SK-N-SH (cell line): ENCODE measurements around the gene AFAP1. TPM values are rescaled to one million over a fixed set of nuclear protein-coding genes. Genes with fewer than 3 reads are reported as not detected.
A peak's percentile ranks its signal among the peaks of the same experiment; 100 is the strongest.

ENCODE experiments used
- CTCF ChIA-PET: fragments of 300-600, 350-600 bp; formaldehyde crosslinking; extraction: SDS; loops from one replicate; lab custom pipeline; 2021; lab: Yijun Ruan, JAX
- POLR2A ChIA-PET: fragments of 350-600 bp; sonication (Branson Sonifier 250); formaldehyde crosslinking; extraction: SDS; loops from one replicate; lab custom pipeline; 2020; ENCODE audit warnings: antibody characterized with exemption, inconsistent platforms; lab: Yijun Ruan, JAX
- DNase-seq: peaks from one replicate; pipeline ENCODE4 v3.0.0; 2012
- H2AFZ ChIP-seq: fragments of 200-600 bp; sonication (generic); 2 replicates; pipeline ENCODE4 v1.8.1; 2016; ENCODE audit warnings: antibody characterized with exemption, mild to moderate bottlenecking, low read depth
- H3F3A ChIP-seq: fragments of 200-600 bp; sonication (generic); replicated peaks from 2 replicates; pipeline ENCODE3; 2016; ENCODE audit warnings: antibody characterized with exemption, mild to moderate bottlenecking; ENCODE audit not compliant: insufficient read depth
- H3K27ac ChIP-seq, 2 experiments: fragments of 200-500 bp in 1 of 2; fragments of 200-600 bp in 1 of 2; sonication (Bioruptor generic) in 1 of 2; sonication (generic), shearing (Covaris generic) in 1 of 2; 2 replicates each; pipeline versions ENCODE4 v1.5.1 to v1.6.1; 2014 to 2016; ENCODE audit warnings: low read depth in 2 of 2, inconsistent platforms in 1 of 2, low read length in 1 of 2, mild to moderate bottlenecking in 1 of 2, mixed read lengths in 1 of 2
- H3K27me3 ChIP-seq: fragments of 200-600 bp; sonication (generic), shearing (Covaris generic); 2 replicates; pipeline ENCODE4 v1.6.1; 2016; ENCODE audit warnings: mixed run types; ENCODE audit not compliant: insufficient read depth
- H3K36me3 ChIP-seq, 2 experiments: fragments of 200-500 bp in 1 of 2; fragments of 200-600 bp in 1 of 2; sonication (Bioruptor generic) in 1 of 2; sonication (generic) in 1 of 2; replicated peaks in 1 of 2; 2 replicates each; pipeline versions ENCODE3 to v1.5.1; 2014 to 2016; ENCODE audit warnings: low read length in 1 of 2, mild to moderate bottlenecking in 1 of 2; ENCODE audit not compliant: insufficient read depth in 2 of 2, control insufficient read depth in 1 of 2
- H3K4me1 ChIP-seq, 2 experiments: fragments of 200-500 bp in 1 of 2; fragments of 200-600 bp in 1 of 2; sonication (Bioruptor generic) in 1 of 2; sonication (generic), shearing (Covaris generic) in 1 of 2; 2 replicates each; pipeline versions ENCODE4 v1.5.1 to v1.6.1; 2014 to 2016; ENCODE audit warnings: low read depth in 1 of 2, low read length in 1 of 2, mixed run types in 1 of 2; ENCODE audit not compliant: insufficient read depth in 2 of 2, control insufficient read depth in 1 of 2
- H3K4me2 ChIP-seq: fragments of 200-600 bp; sonication (generic), shearing (Covaris generic); 2 replicates; pipeline ENCODE4 v1.6.1; 2017; ENCODE audit warnings: mixed run types
- H3K4me3 ChIP-seq, 2 experiments: fragments of 200-500 bp in 1 of 2; fragments of 200-600 bp in 1 of 2; sonication (Bioruptor generic) in 1 of 2; sonication (generic), shearing (Covaris generic) in 1 of 2; 2 replicates each; pipeline versions ENCODE4 v1.5.1 to v1.8.1; 2014 to 2016; ENCODE audit warnings: low read depth in 2 of 2, inconsistent platforms in 1 of 2, low read length in 1 of 2, mild to moderate bottlenecking in 1 of 2, mixed read lengths in 1 of 2, moderate library complexity in 1 of 2
- H3K79me2 ChIP-seq: fragments of 200-600 bp; sonication (generic); 2 replicates; pipeline ENCODE4 v1.8.1; 2017; ENCODE audit warnings: mild to moderate bottlenecking; ENCODE audit not compliant: insufficient read depth
- H3K9ac ChIP-seq: fragments of 200-600 bp; sonication (generic); 2 replicates; pipeline ENCODE4 v1.6.1; 2017; ENCODE audit warnings: mixed run types
- H3K9me2 ChIP-seq: fragments of 200-600 bp; sonication (generic); 2 replicates; pipeline ENCODE4 v1.6.1; 2017; ENCODE audit warnings: mixed run types
- H3K9me3 ChIP-seq: fragments of 200-600 bp; sonication (generic); 2 replicates; pipeline ENCODE4 v1.6.1; 2017; ENCODE audit warnings: mixed run types, mild to moderate bottlenecking, moderate library complexity
- H4K20me1 ChIP-seq: fragments of 200-600 bp; sonication (generic); 2 replicates; pipeline ENCODE4 v1.6.1; 2017; ENCODE audit warnings: mild to moderate bottlenecking, mixed run types; ENCODE audit not compliant: insufficient read depth
- CTCF ChIP-seq: fragments of 200-600 bp; sonication (generic); IDR thresholded peaks from 2 replicates; pipeline ENCODE4 v1.6.1; 2017; ENCODE audit warnings: antibody characterized with exemption, mild to moderate bottlenecking, moderate library complexity
- MXI1 ChIP-seq: IDR thresholded peaks from 2 replicates; pipeline ENCODE4 v1.6.1; 2012; ENCODE audit warnings: mild to moderate bottlenecking, low read depth, low read length, improper control_type of control experiment
- RAD21 ChIP-seq: IDR thresholded peaks from 2 replicates; pipeline ENCODE4 v1.6.1; 2012; ENCODE audit warnings: mild to moderate bottlenecking, low read length
- REST ChIP-seq: IDR thresholded peaks from 2 replicates; pipeline ENCODE4 v1.6.1; 2012; ENCODE audit warnings: mild to moderate bottlenecking, low read depth, low read length, moderate library complexity
- RXRA ChIP-seq: IDR thresholded peaks from 2 replicates; pipeline ENCODE4 v1.4.0; 2012; ENCODE audit warnings: low read depth, mild to moderate bottlenecking, borderline replicate concordance
- TCF12 ChIP-seq: IDR thresholded peaks from 2 replicates; pipeline ENCODE4 v1.4.0; 2012
- USF1 ChIP-seq: IDR thresholded peaks from 2 replicates; pipeline ENCODE4 v1.4.0; 2012; ENCODE audit warnings: low read depth, borderline replicate concordance
- USF2 ChIP-seq: fragments of 150-350 bp; IDR thresholded peaks from 2 replicates; pipeline ENCODE4 v1.6.1; 2017; ENCODE audit warnings: antibody characterized with exemption, low read length, low read depth, borderline replicate concordance
- YY1 ChIP-seq: IDR thresholded peaks from 2 replicates; pipeline ENCODE4 v1.4.0; 2012; ENCODE audit warnings: low read depth, mild to moderate bottlenecking
- ZBTB33 ChIP-seq: IDR thresholded peaks from 2 replicates; pipeline ENCODE4 v1.4.0; 2012; ENCODE audit warnings: low read depth, borderline replicate concordance
- WGBS: methylation state at CpG from one replicate; pipeline ENCODE4 v1.1.6; 2017; ENCODE audit warnings: low lambda C conversion rate; 5-methylcytosine and 5-hydroxymethylcytosine counted together
- polyA plus RNA-seq, 3 experiments: library from polyadenylated mRNA; depleted of rRNA; stranded (reverse); fragments of >200 nt; gene quantifications; 2 replicates each; pipeline ENCODE4 v1.2.3, GENCODE V29; 2012
- TF ChIP-seq, protein P1 (sequence below): IDR thresholded peaks from 2 replicates; pipeline ENCODE4; 2012
- TF ChIP-seq, protein P2 (sequence below): fragments of 150-350 bp; IDR thresholded peaks from 2 replicates; pipeline ENCODE4 v1.6.1; 2016; ENCODE audit warnings: mild to moderate bottlenecking, low read depth, low read length

Gene AFAP1
- polyA plus RNA-seq, 1 of the 3 experiments (the other 2 are of a cell fraction), result 67.9 TPM

DNA sequence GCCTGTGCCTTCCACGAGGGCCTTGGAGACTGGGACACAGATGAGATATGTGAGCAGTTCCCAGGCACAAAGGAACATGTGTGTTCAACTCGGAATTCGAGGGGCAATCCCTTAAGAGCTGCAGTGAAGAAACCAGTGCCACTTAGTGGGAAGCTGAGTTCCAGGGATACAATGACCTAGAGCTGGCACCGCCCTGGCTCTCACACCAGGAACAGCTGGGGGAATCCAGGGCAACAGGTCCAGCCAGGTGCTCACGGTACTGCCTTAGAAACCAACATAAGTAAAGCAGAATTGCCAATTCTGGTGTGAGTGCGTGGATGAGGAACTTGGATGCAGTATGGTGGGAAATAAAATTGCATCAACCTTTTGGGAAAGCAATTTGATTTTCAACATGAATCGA, 122.9 kb downstream of the AFAP1 start:
- H3K9ac ChIP-seq, result no peak overlapping the region
- peaks cover 70 to 83% of the 10 kb centered on the region in 2 experiments for H3K36me3 ChIP-seq
- no peaks in the 10 kb centered on the region for H4K20me1 ChIP-seq
- H3K27ac ChIP-seq, result peak overlapping the region; percentile 44 to 99; a peak in 3 of 4 replicates
- POLR2A ChIA-PET, result no interaction called here
- H3K4me2 ChIP-seq, result no peak overlapping the region
- no peaks in the 10 kb centered on the region for H3K27me3 ChIP-seq
- peaks cover 24 to 75% of the 10 kb centered on the region in 2 experiments for H3K4me1 ChIP-seq
- H3K4me3 ChIP-seq, result no peak overlapping the region
- 98% methylated on average over 7 of the region's 7 CpGs for WGBS
- DNase-seq, result no peak
- no peak overlapping the region for H2AFZ ChIP-seq
- H3K9me3 ChIP-seq, result no peaks in the 10 kb centered on the region
- TF ChIP-seq CTCF (no peak), MXI1 (no peak), ZBTB33 (no peak), REST (no peak), YY1 (no peak), RXRA (no peak), TCF12 (no peak), RAD21 (no peak), USF1 (no peak), USF2 (no peak)
- TF ChIP-seq, protein P1, sequence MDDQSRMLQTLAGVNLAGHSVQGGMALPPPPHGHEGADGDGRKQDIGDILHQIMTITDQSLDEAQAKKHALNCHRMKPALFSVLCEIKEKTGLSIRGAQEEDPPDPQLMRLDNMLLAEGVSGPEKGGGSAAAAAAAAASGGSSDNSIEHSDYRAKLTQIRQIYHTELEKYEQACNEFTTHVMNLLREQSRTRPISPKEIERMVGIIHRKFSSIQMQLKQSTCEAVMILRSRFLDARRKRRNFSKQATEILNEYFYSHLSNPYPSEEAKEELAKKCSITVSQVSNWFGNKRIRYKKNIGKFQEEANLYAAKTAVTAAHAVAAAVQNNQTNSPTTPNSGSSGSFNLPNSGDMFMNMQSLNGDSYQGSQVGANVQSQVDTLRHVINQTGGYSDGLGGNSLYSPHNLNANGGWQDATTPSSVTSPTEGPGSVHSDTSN, result no peak
- TF ChIP-seq, protein P2, sequence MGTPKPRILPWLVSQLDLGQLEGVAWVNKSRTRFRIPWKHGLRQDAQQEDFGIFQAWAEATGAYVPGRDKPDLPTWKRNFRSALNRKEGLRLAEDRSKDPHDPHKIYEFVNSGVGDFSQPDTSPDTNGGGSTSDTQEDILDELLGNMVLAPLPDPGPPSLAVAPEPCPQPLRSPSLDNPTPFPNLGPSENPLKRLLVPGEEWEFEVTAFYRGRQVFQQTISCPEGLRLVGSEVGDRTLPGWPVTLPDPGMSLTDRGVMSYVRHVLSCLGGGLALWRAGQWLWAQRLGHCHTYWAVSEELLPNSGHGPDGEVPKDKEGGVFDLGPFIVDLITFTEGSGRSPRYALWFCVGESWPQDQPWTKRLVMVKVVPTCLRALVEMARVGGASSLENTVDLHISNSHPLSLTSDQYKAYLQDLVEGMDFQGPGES, result no peak
- TF ChIP-seq, all 33 proteins: peak for 0
- CTCF ChIA-PET, result interaction anchor here (0.9 to 17.8 kb wide), 4 partner anchors 12 to 170 kb away, joined by 3 to 228 read pairs (median 9); no protein-coding TSS in a partner anchor
- Histone ChIP-seq H3F3A (peaks cover 51% of the 10 kb centered on the region), H3K79me2 (peaks cover 100% of the 10 kb centered on the region), H3K9me2 (no peaks in the 10 kb centered on the region)
